H1 (cell line): Measurements from ENCODE around the gene CASD1. TPM values are rescaled to one million over a fixed set of nuclear protein-coding genes. Genes with fewer than 3 reads are reported as not detected.

Experiments
- CTCF ChIA-PET: fragments of 300-600 bp; sonication (Branson Sonifier 250); formaldehyde crosslinking; loops from one replicate; lab custom pipeline; 2021; ENCODE audit not compliant: partially characterized antibody; lab: Charles Lee
- POLR2A ChIA-PET: fragments of 300-600 bp; sonication (Branson Sonifier 250); formaldehyde crosslinking; loops from one replicate; lab custom pipeline; 2021; ENCODE audit warnings: inconsistent platforms; ENCODE audit not compliant: partially characterized antibody; lab: Charles Lee
- DNase-seq, 2 experiments: peaks; one replicate each; pipeline versions ENCODE4 v3.0.0 to v3.0.0-alpha.2; 2010 to 2022; ENCODE audit warnings: low spot score in 2 of 2, low read depth in 1 of 2, mixed read lengths in 1 of 2
- FAIRE-seq: peaks from 2 replicates; lab custom pipeline; 2011; peaks lifted over from hg19 to GRCh38; lab: Jason Lieb, UNC
- H2AFZ ChIP-seq: 2 replicates; pipeline ENCODE4 v1.8.1; 2012; ENCODE audit warnings: low read length, inconsistent platforms
- H2AK5ac ChIP-seq: 2 replicates; pipeline ENCODE4 v1.6.1; 2013; ENCODE audit warnings: low read depth, low read length
- H2BK120ac ChIP-seq: replicated peaks from 2 replicates; pipeline ENCODE3; 2013; ENCODE audit warnings: low read depth, low read length, inconsistent platforms
- H2BK12ac ChIP-seq: 2 replicates; pipeline ENCODE4 v1.6.1; 2013; ENCODE audit warnings: low read depth, low read length
- H2BK15ac ChIP-seq: 2 replicates; pipeline ENCODE4 v1.6.1; 2013; ENCODE audit warnings: low read length
- H2BK20ac ChIP-seq: 2 replicates; pipeline ENCODE4 v1.6.1; 2013; ENCODE audit warnings: low read length
- H2BK5ac ChIP-seq: 2 replicates; pipeline ENCODE4 v1.6.1; 2013; ENCODE audit warnings: low read depth, low read length
- H3K14ac ChIP-seq: 2 replicates; pipeline ENCODE4 v1.6.1; 2013; ENCODE audit warnings: inconsistent platforms; ENCODE audit not compliant: insufficient read length
- H3K18ac ChIP-seq: 2 replicates; pipeline ENCODE4 v1.6.1; 2013; ENCODE audit warnings: low read length; ENCODE audit errors: extremely low read depth
- H3K23ac ChIP-seq: 2 replicates; pipeline ENCODE4 v1.6.1; 2013; ENCODE audit warnings: inconsistent platforms; ENCODE audit not compliant: insufficient read length
- H3K23me2 ChIP-seq: 2 replicates; pipeline ENCODE4 v1.6.1; 2013; ENCODE audit warnings: low read depth, low read length
- H3K27ac ChIP-seq: 2 replicates; pipeline ENCODE4 v1.6.1; 2011; ENCODE audit warnings: low read depth, low read length, inconsistent platforms
- H3K27me3 ChIP-seq, 4 experiments: replicated peaks in 1 of 4; 1 replicate in 1 of 4; 2 replicates in 3 of 4; pipeline versions ENCODE4 v1.6.1 to v1.8.1; 2011 to 2013; ENCODE audit warnings: low read length in 3 of 4, mild to moderate bottlenecking in 3 of 4, inconsistent platforms in 2 of 4, mixed read lengths in 2 of 4, moderate library complexity in 1 of 4; ENCODE audit not compliant: control insufficient read depth in 3 of 4, insufficient read depth in 3 of 4; ENCODE audit errors: extremely low read depth in 1 of 4
- H3K36me3 ChIP-seq, 4 experiments: 2 replicates each; pipeline versions ENCODE4 v1.6.1 to v1.8.1; 2011 to 2013; ENCODE audit warnings: mild to moderate bottlenecking in 4 of 4, low read length in 3 of 4, moderate library complexity in 2 of 4, control low read depth in 1 of 4, inconsistent platforms in 1 of 4; ENCODE audit not compliant: insufficient read depth in 4 of 4, control insufficient read depth in 2 of 4
- H3K4ac ChIP-seq: replicated peaks from 2 replicates; pipeline ENCODE3; 2013; ENCODE audit warnings: low read length, low read depth, mixed read lengths, inconsistent platforms; ENCODE audit not compliant: insufficient read length
- H3K4me1 ChIP-seq, 4 experiments: replicated peaks in 1 of 4; 1 replicate in 1 of 4; 2 replicates in 3 of 4; pipeline versions ENCODE4 v1.6.1 to v1.8.1; 2011 to 2013; ENCODE audit warnings: low read length in 3 of 4, inconsistent platforms in 2 of 4, mixed read lengths in 1 of 4; ENCODE audit not compliant: insufficient read depth in 4 of 4, control insufficient read depth in 3 of 4
- H3K4me2 ChIP-seq, 2 experiments: 2 replicates each; pipeline versions ENCODE4 v1.6.1 to v1.8.1; 2011 to 2013; ENCODE audit warnings: low read depth in 2 of 2, low read length in 2 of 2, control low read depth in 1 of 2, inconsistent platforms in 1 of 2, mild to moderate bottlenecking in 1 of 2; ENCODE audit not compliant: insufficient read depth in 1 of 2
- H3K4me3 ChIP-seq, 4 experiments: fragments of 200-600, 300-600 bp in 1 of 4; sonication (generic), shearing (Covaris generic), sonication (Bioruptor Twin) in 1 of 4; 2 replicates each; pipeline versions ENCODE4 v1.5.1 to v1.8.1; 2011 to 2016; ENCODE audit warnings: low read length in 4 of 4, low read depth in 3 of 4, control low read depth in 2 of 4, inconsistent platforms in 2 of 4, mild to moderate bottlenecking in 2 of 4, mixed read lengths in 1 of 4, moderate library complexity in 1 of 4; ENCODE audit not compliant: insufficient read depth in 2 of 4; ENCODE audit errors: extremely low read depth in 1 of 4
- H3K56ac ChIP-seq: replicated peaks from 2 replicates; pipeline ENCODE3; 2013; ENCODE audit warnings: low read depth, mild to moderate bottlenecking, mixed read lengths, low read length, inconsistent platforms; ENCODE audit not compliant: insufficient read length
- H3K79me1 ChIP-seq: 2 replicates; pipeline ENCODE4 v1.6.1; 2013; ENCODE audit warnings: low read depth, low read length, control low read depth
- H3K79me2 ChIP-seq, 2 experiments: 2 replicates each; pipeline versions ENCODE4 v1.6.1 to v1.8.1; 2012 to 2013; ENCODE audit warnings: low read length in 2 of 2, mild to moderate bottlenecking in 2 of 2, inconsistent platforms in 1 of 2; ENCODE audit not compliant: insufficient read depth in 2 of 2, control insufficient read depth in 1 of 2
- H3K9ac ChIP-seq, 4 experiments: replicated peaks in 1 of 4; 1 replicate in 1 of 4; 2 replicates in 3 of 4; pipeline versions ENCODE4 v1.6.1 to v1.8.1; 2011 to 2013; ENCODE audit warnings: low read depth in 3 of 4, low read length in 3 of 4, control low read depth in 2 of 4, mild to moderate bottlenecking in 2 of 4, moderate library complexity in 2 of 4, inconsistent platforms in 1 of 4; ENCODE audit errors: extremely low read depth in 1 of 4
- H3K9me3 ChIP-seq, 2 experiments: 2 replicates each; pipeline versions ENCODE4 v1.6.1 to v1.8.1; 2012 to 2013; ENCODE audit warnings: mild to moderate bottlenecking in 2 of 2, moderate library complexity in 2 of 2, control low read depth in 1 of 2, inconsistent platforms in 1 of 2, low read depth in 1 of 2, low read length in 1 of 2, mixed read lengths in 1 of 2; ENCODE audit not compliant: insufficient read depth in 2 of 2
- H4K20me1 ChIP-seq, 2 experiments: replicated peaks in 1 of 2; 2 replicates each; pipeline versions ENCODE3 to v1.8.1; 2011 to 2013; ENCODE audit warnings: inconsistent platforms in 2 of 2, low read length in 2 of 2, mild to moderate bottlenecking in 1 of 2; ENCODE audit not compliant: insufficient read depth in 2 of 2, control insufficient read depth in 1 of 2
- H4K5ac ChIP-seq: 2 replicates; pipeline ENCODE4 v1.6.1; 2013; ENCODE audit warnings: low read length, low read depth, mixed read lengths, inconsistent platforms; ENCODE audit not compliant: insufficient read length
- H4K8ac ChIP-seq: 2 replicates; pipeline ENCODE4 v1.8.0; 2013; ENCODE audit warnings: mild to moderate bottlenecking, moderate library complexity, low read length, inconsistent platforms; ENCODE audit not compliant: insufficient read depth; ENCODE audit errors: extremely low read depth
- H4K91ac ChIP-seq: replicated peaks from 2 replicates; pipeline ENCODE3; 2013; ENCODE audit warnings: low read length, mixed read lengths, inconsistent platforms; ENCODE audit not compliant: insufficient read length
- ASH2L ChIP-seq: fragments of 200-600, 300-600 bp; sonication (generic); IDR thresholded peaks from one replicate; pipeline ENCODE4 v1.7.1; 2017; ENCODE audit warnings: low read length
- BACH1 ChIP-seq: IDR thresholded peaks from 2 replicates; pipeline ENCODE4 v1.6.1; 2012; ENCODE audit warnings: low read length, improper control_type of control experiment
- BRCA1 ChIP-seq: IDR thresholded peaks from 2 replicates; pipeline ENCODE4 v1.6.1; 2012; ENCODE audit warnings: low read depth, low read length, improper control_type of control experiment
- CBX5 ChIP-seq: fragments of 300-800, 300-1000 bp; sonication (generic); IDR thresholded peaks from 2 replicates; pipeline ENCODE4 v1.7.1; 2016; ENCODE audit warnings: antibody characterized with exemption, low read length, low read depth
- CREB1 ChIP-seq: IDR thresholded peaks from 2 replicates; pipeline ENCODE4 v1.6.1; 2012; ENCODE audit warnings: inconsistent platforms
- HDAC2 ChIP-seq, 2 experiments: fragments of 300-600 bp in 1 of 2; sonication (generic) in 1 of 2; IDR thresholded peaks; 2 replicates each; pipeline ENCODE4 v1.6.1; 2011 to 2012; ENCODE audit warnings: low read depth in 2 of 2, low read length in 2 of 2, mild to moderate bottlenecking in 2 of 2, moderate library complexity in 2 of 2, borderline replicate concordance in 1 of 2, inconsistent platforms in 1 of 2
- KDM4A ChIP-seq: IDR thresholded peaks from one replicate; pipeline ENCODE4 v1.7.1; 2012; ENCODE audit warnings: low read depth, mild to moderate bottlenecking, moderate library complexity, low read length, inconsistent platforms; ENCODE audit not compliant: severe bottlenecking
- MAX ChIP-seq: IDR thresholded peaks from 2 replicates; pipeline ENCODE4 v1.6.1; 2012; ENCODE audit warnings: inconsistent platforms
- POU5F1 ChIP-seq: IDR thresholded peaks from 2 replicates; pipeline ENCODE4 v1.6.1; 2011; ENCODE audit warnings: low read depth, mild to moderate bottlenecking, low read length, moderate library complexity
- RNF2 ChIP-seq: fragments of 200-900, 300-1000 bp; sonication (generic); IDR thresholded peaks from 2 replicates; pipeline ENCODE4 v1.7.1; 2016; ENCODE audit warnings: borderline replicate concordance, low read depth, mild to moderate bottlenecking, antibody characterized with exemption, low read length; ENCODE audit not compliant: poor library complexity, severe bottlenecking; ENCODE audit errors: missing control alignments
- SAP30 ChIP-seq: fragments of 300-600 bp; sonication (generic); IDR thresholded peaks from 2 replicates; pipeline ENCODE4 v1.7.1; 2012; ENCODE audit warnings: low read length, moderate library complexity, mild to moderate bottlenecking, inconsistent platforms; ENCODE audit not compliant: insufficient read depth, insufficient replicate concordance
- SIN3A ChIP-seq, 2 experiments: IDR thresholded peaks in 1 of 2; conservative IDR thresholded peaks in 1 of 2; 2 replicates each; pipeline ENCODE4 v1.6.1; 2011 to 2012; ENCODE audit warnings: low read length in 2 of 2, improper control_type of control experiment in 1 of 2, low read depth in 1 of 2, mild to moderate bottlenecking in 1 of 2
- TAF1 ChIP-seq: IDR thresholded peaks from 2 replicates; pipeline ENCODE4 v1.6.1; 2011; ENCODE audit warnings: mild to moderate bottlenecking, low read depth, low read length
- ZNF274 ChIP-seq: IDR thresholded peaks from 2 replicates; pipeline ENCODE4 v1.7.0; 2012; ENCODE audit warnings: low read length, borderline replicate concordance; ENCODE audit errors: extremely low read depth
- WGBS, 2 experiments: shearing (Covaris generic) in 1 of 2; methylation state at CpG; one replicate each; pipeline versions ENCODE4 v1.1.6 to v1.1.7; 2013 to 2015; ENCODE audit warnings: low lambda C conversion rate in 2 of 2, mixed read lengths in 2 of 2, inconsistent platforms in 1 of 2, low coverage in 1 of 2, missing lambda C conversion rate in 1 of 2; ENCODE audit not compliant: insufficient replicate concordance in 2 of 2, insufficient coverage in 1 of 2, insufficient read length in 1 of 2; ENCODE audit errors: extremely low coverage in 1 of 2, missing lambda C conversion rate in 1 of 2; 5-methylcytosine and 5-hydroxymethylcytosine counted together
- polyA plus RNA-seq, 7 experiments: library from polyadenylated mRNA; depleted of rRNA in 3 of 7; stranded (reverse) in 5 of 7; unstranded in 2 of 7; fragments of >200 nt in 5 of 7; fragments of 200-250 nt in 2 of 7; gene quantifications; 1 replicate in 5 of 7; 2 replicates in 1 of 7; 4 replicates in 1 of 7; pipeline versions ENCODE4 v1.2.1 to v1.2.3, GENCODE V29; 2011 to 2013; ENCODE audit warnings: missing spikeins in 2 of 7, mixed read lengths in 2 of 7
- total RNA-seq: library from RNA; stranded (reverse); fragmentation: NEBNext Ultra II Directional; extraction: Animal tissue kit (Norgen Biotek cat#: 25700); gene quantifications from 2 replicates; pipeline ENCODE4 v1.2.1, GENCODE V29; 2021

The CASD1 gene
- total and polyA plus RNA-seq, 2 of the 8 experiments (the other 6 are each of a cell fraction or from before 2014, with no cell fraction given) = 14.2 to 18.8 TPM

- Histone ChIP-seq H3K4ac (no peak overlapping the region), H2BK120ac (no peak overlapping the region), H4K8ac (no peak overlapping the region; the same call in 1 of the 2 replicates), H3K4me1 (no peaks in the 10 kb centered on the region), H2BK12ac (no peak overlapping the region), H3K23me2 (no peaks in the 10 kb centered on the region), H2BK20ac (no peak overlapping the region), H3K4me2 (no peak overlapping the region), H3K23ac (no peak overlapping the region), H4K20me1 (no peaks in the 10 kb centered on the region), H3K27ac (no peak overlapping the region), H3K56ac (no peak overlapping the region), H4K91ac (no peak overlapping the region), H4K5ac (no peak overlapping the region), H3K9me3 (no peaks in the 10 kb centered on the region), H3K79me2 (no peaks in the 10 kb centered on the region), H2BK5ac (no peak overlapping the region), H3K18ac (no peak overlapping the region), H3K27me3 (no peaks in the 10 kb centered on the region), H2AK5ac (no peak overlapping the region), H3K9ac (no peak overlapping the region), H3K4me3 (no peak overlapping the region), H3K36me3 (peaks cover 0 to 8% (median 0%) of the 10 kb centered on the region in 4 experiments; a peak in 2 of 8 replicates), H2AFZ (no peak overlapping the region), H3K14ac (no peak overlapping the region), H2BK15ac (no peak overlapping the region), H3K79me1 (no peaks in the 10 kb centered on the region)
- POLR2A ChIA-PET = no interaction called here
- 78% methylated on average over 1 of the region's 1 CpG; no CpG with 5 or more reads in 1 of the 2 experiments for WGBS, 2 experiments
- DNase-seq = no peak
- CTCF ChIA-PET = no interaction called here
- FAIRE-seq = no peak
- TF ChIP-seq SAP30 = no peak
- no peak for TF ChIP-seq MAX
- no peak for TF ChIP-seq POU5F1
- no peak for TF ChIP-seq ZNF274
- no peak for TF ChIP-seq BACH1
- TF ChIP-seq KDM4A = no peak
- no peak for TF ChIP-seq CBX5
- TF ChIP-seq CREB1 = no peak
- no peak for TF ChIP-seq ASH2L
- no peak for TF ChIP-seq SIN3A (conservative IDR thresholded peaks at IDR 0.05 in 1 of 2, IDR thresholded peaks at IDR 0.05 in 1 of 2; ENCODE audit: low read depth in 1 of 2, low read length in 2 of 2)
- no peak for TF ChIP-seq TAF1
- TF ChIP-seq RNF2 = no peak
- no peak for TF ChIP-seq HDAC2 (IDR thresholded peaks at IDR 0.05; ENCODE audit: borderline replicate concordance in 1 of 2, low read depth in 2 of 2, low read length in 2 of 2)
- no peak for TF ChIP-seq BRCA1
Measured at GRCh38 chr7:94602181-94602580, 92.6 kb downstream of the CASD1 start.
